K562 (cell line): ENCODE measurements around the gene ATP5PD. TPM values are rescaled to one million over a fixed set of nuclear protein-coding genes. Genes with fewer than 3 reads are reported as not detected.
A peak's percentile ranks its signal among the peaks of the same experiment; 100 is the strongest.

Experiments used
- ARID1B ChIP-seq: fragments of 450-650 bp; IDR thresholded peaks from 2 replicates; pipeline ENCODE4 v1.6.1; 2016; ENCODE audit warnings: antibody characterized with exemption, mild to moderate bottlenecking, inconsistent platforms
- HNRNPH1 ChIP-seq: fragments of 200-400 bp; formaldehyde crosslinking; optimal IDR thresholded peaks from 2 replicates; pipeline ENCODE3; 2017; ENCODE audit warnings: low read depth, mild to moderate bottlenecking, low read length, moderate library complexity
- ILF3 ChIP-seq: fragments of 450-650 bp; IDR thresholded peaks from 2 replicates; pipeline ENCODE4 v1.6.1; 2018; ENCODE audit warnings: antibody characterized with exemption, mild to moderate bottlenecking, moderate library complexity, borderline replicate concordance
- NR2C1 ChIP-seq, 2 experiments: fragments of 450-650 bp; IDR thresholded peaks; 2 replicates each; pipeline ENCODE4 v1.6.1; 2017; ENCODE audit warnings: mild to moderate bottlenecking in 2 of 2, antibody characterized with exemption in 1 of 2, inconsistent platforms in 1 of 2, missing compliant biosample characterization in 1 of 2, missing genetic modification characterization in 1 of 2
- PHF8 ChIP-seq: fragments of 200-600 bp; sonication (generic); IDR thresholded peaks from 2 replicates; pipeline ENCODE4 v1.6.1; 2012; ENCODE audit warnings: mixed run types, mild to moderate bottlenecking, inconsistent platforms, low read length, moderate library complexity, borderline replicate concordance
- PML ChIP-seq: IDR thresholded peaks from 2 replicates; pipeline ENCODE4 v1.6.1; 2012; ENCODE audit warnings: low read length, inconsistent platforms
- RBBP5 ChIP-seq: fragments of 200-600 bp; sonication (generic); IDR thresholded peaks from 2 replicates; pipeline ENCODE4 v1.6.1; 2012; ENCODE audit warnings: borderline replicate concordance, mild to moderate bottlenecking, low read length, control low read depth, inconsistent platforms; ENCODE audit not compliant: insufficient read depth, poor library complexity, severe bottlenecking
- TARDBP ChIP-seq: fragments of 450-650 bp; IDR thresholded peaks from 2 replicates; pipeline ENCODE4 v1.6.1; 2016
- TRIM28 ChIP-seq: fragments of 450-650 bp; IDR thresholded peaks from 2 replicates; pipeline ENCODE4 v1.6.1; 2017
- ZNF174 ChIP-seq: fragments of 250-450 bp; sonication (Bioruptor Pico); IDR thresholded peaks from 2 replicates; pipeline ENCODE4 v1.4.0; 2020; ENCODE audit warnings: mild to moderate bottlenecking
- ZNF589 ChIP-seq: fragments of 200-800 bp; sonication (Bioruptor generic); IDR thresholded peaks from 2 replicates; pipeline ENCODE4 v1.6.1; 2016; ENCODE audit warnings: low read depth, missing genetic modification characterization, missing compliant biosample characterization
- ZNF766 ChIP-seq: fragments of 200-800 bp; sonication (Bioruptor generic); conservative IDR thresholded peaks from 2 replicates; pipeline ENCODE4 v1.6.1; 2016; ENCODE audit warnings: missing genetic modification characterization, missing compliant biosample characterization
- ZNF780A ChIP-seq: fragments of 250-450 bp; sonication (Bioruptor Pico); IDR thresholded peaks from 2 replicates; pipeline ENCODE4 v1.5.0; 2021; ENCODE audit warnings: mild to moderate bottlenecking
- polyA plus RNA-seq, 8 experiments: library from polyadenylated mRNA; depleted of rRNA in 4 of 8; stranded (reverse) in 5 of 8; unstranded in 3 of 8; fragments of >200 nt; fragmentation: Nextera tagmentation in 2 of 8; fragmentation: Illumina TruSeq in 1 of 8; extraction: Ambion mirVana in 2 of 8; extraction: Trizol in 1 of 8; gene quantifications; 2 replicates each; pipeline versions ENCODE4 v1.2.1 to v1.2.3, GENCODE V29; 2011 to 2014; ENCODE audit warnings: inconsistent platforms in 1 of 8, missing spikeins in 1 of 8
- total RNA-seq, 7 experiments: library from RNA; depleted of rRNA in 6 of 7; stranded (reverse); fragments of >200 nt in 6 of 7; fragmentation: Illumina TruSeq in 2 of 7; extraction: Trizol in 2 of 7; gene quantifications; 2 replicates each; pipeline versions ENCODE4 v1.2.1 to v1.2.3, GENCODE V29; 2011 to 2021; ENCODE audit warnings: low replicate concordance in 1 of 7
- TF ChIP-seq, protein P1 (sequence below): sonication (generic); formaldehyde crosslinking; IDR thresholded peaks from 2 replicates; pipeline ENCODE4 v1.8.0; 2022; ENCODE audit warnings: mild to moderate bottlenecking, missing genetic modification reagents
- TF ChIP-seq, protein P2 (sequence below): fragments of 450-650 bp; formaldehyde crosslinking; IDR thresholded peaks from 2 replicates; pipeline ENCODE4 v1.4.0; 2022; ENCODE audit warnings: missing genetic modification characterization
- TF ChIP-seq, protein P3 (sequence below), 2 experiments: fragments of 450-650 bp; IDR thresholded peaks; 2 replicates each; pipeline ENCODE4 v1.6.1; 2018; ENCODE audit warnings: mild to moderate bottlenecking in 2 of 2, low read depth in 1 of 2; ENCODE audit not compliant: partially characterized antibody in 2 of 2

The ATP5PD gene
- total and polyA plus RNA-seq, 9 of the 15 experiments (the other 6 are each of a cell fraction or from before 2014, with no cell fraction given) = 271 to 828 (median 432) TPM

DNA sequence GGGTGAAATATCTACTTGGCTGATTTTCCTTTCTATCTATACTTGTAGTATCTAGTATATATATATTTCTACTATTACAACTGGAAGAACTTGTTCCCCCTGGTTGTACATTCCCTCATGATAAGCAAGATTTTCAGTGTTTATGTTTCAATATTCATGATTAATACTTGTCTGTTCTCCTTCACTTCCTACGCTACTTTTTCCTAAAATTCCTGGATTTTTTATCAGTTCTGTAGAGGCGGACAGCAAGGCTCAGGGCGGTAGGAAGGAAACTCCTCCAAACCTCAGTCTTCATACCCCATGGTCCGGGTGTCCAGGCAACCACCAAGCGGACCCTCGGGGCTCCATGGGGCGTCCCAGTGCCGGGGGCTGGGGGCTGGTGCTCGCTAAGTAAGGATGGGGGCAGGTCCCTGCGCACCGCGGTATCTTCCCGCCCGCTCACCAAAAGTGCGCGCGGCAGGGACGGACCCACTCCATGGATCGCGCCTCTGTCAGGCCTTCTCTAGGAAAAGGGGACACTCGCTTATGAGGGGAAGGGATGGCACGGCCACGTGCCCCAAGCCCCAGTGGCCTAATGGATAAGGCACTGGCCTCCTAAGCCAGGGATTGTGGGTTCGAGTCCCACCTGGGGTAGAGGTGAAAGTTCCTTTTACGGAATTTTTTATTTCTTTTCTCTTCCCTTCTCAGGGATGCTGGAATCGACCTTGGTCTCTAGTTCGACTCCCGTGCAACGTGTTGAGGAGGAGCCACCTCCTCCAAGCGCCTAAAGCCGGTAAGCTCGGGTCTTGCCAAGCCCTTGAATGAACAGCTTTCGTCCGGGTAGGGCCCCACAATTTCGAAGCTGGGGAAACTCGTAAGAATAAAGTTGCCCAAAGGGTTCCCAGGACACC, 13.2 kb downstream of the ATP5PD start (continued):
- TF ChIP-seq ARID1B (peak; percentile 10; the same call in 1 of the 2 replicates), PHF8 (peak; percentile 20; the same call in 1 of the 2 replicates), TRIM28 (no peak; the same call in 1 of the 2 replicates), ZNF174 (no peak), HNRNPH1 (no peak), ZNF589 (no peak), TARDBP (peak; percentile 51; the same call in 1 of the 2 replicates), NR2C1 (IDR thresholded peaks at IDR 0.05) (peak; percentile 42; the same call in 1 of the 2 replicates), NR2C1 (tag; IDR thresholded peaks at IDR 0.05) (peak; percentile 48; the same call in 1 of the 2 replicates), ZNF766 (no peak), RBBP5 (peak; percentile 90), ZNF780A (CRISPR knock-in tag) (no peak), ILF3 (peak; percentile 80; the same call in 1 of the 2 replicates), PML (0 out of 2 replicates have a peak, but pooled peaks have one; percentile 38)
- TF ChIP-seq, protein P1, sequence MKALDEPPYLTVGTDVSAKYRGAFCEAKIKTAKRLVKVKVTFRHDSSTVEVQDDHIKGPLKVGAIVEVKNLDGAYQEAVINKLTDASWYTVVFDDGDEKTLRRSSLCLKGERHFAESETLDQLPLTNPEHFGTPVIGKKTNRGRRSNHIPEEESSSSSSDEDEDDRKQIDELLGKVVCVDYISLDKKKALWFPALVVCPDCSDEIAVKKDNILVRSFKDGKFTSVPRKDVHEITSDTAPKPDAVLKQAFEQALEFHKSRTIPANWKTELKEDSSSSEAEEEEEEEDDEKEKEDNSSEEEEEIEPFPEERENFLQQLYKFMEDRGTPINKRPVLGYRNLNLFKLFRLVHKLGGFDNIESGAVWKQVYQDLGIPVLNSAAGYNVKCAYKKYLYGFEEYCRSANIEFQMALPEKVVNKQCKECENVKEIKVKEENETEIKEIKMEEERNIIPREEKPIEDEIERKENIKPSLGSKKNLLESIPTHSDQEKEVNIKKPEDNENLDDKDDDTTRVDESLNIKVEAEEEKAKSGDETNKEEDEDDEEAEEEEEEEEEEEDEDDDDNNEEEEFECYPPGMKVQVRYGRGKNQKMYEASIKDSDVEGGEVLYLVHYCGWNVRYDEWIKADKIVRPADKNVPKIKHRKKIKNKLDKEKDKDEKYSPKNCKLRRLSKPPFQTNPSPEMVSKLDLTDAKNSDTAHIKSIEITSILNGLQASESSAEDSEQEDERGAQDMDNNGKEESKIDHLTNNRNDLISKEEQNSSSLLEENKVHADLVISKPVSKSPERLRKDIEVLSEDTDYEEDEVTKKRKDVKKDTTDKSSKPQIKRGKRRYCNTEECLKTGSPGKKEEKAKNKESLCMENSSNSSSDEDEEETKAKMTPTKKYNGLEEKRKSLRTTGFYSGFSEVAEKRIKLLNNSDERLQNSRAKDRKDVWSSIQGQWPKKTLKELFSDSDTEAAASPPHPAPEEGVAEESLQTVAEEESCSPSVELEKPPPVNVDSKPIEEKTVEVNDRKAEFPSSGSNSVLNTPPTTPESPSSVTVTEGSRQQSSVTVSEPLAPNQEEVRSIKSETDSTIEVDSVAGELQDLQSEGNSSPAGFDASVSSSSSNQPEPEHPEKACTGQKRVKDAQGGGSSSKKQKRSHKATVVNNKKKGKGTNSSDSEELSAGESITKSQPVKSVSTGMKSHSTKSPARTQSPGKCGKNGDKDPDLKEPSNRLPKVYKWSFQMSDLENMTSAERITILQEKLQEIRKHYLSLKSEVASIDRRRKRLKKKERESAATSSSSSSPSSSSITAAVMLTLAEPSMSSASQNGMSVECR (CRISPR knock-in tag) = no peak
- TF ChIP-seq, protein P2, sequence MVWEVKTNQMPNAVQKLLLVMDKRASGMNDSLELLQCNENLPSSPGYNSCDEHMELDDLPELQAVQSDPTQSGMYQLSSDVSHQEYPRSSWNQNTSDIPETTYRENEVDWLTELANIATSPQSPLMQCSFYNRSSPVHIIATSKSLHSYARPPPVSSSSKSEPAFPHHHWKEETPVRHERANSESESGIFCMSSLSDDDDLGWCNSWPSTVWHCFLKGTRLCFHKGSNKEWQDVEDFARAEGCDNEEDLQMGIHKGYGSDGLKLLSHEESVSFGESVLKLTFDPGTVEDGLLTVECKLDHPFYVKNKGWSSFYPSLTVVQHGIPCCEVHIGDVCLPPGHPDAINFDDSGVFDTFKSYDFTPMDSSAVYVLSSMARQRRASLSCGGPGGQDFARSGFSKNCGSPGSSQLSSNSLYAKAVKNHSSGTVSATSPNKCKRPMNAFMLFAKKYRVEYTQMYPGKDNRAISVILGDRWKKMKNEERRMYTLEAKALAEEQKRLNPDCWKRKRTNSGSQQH (CRISPR knock-in tag) = no peak
- TF ChIP-seq, protein P3, sequence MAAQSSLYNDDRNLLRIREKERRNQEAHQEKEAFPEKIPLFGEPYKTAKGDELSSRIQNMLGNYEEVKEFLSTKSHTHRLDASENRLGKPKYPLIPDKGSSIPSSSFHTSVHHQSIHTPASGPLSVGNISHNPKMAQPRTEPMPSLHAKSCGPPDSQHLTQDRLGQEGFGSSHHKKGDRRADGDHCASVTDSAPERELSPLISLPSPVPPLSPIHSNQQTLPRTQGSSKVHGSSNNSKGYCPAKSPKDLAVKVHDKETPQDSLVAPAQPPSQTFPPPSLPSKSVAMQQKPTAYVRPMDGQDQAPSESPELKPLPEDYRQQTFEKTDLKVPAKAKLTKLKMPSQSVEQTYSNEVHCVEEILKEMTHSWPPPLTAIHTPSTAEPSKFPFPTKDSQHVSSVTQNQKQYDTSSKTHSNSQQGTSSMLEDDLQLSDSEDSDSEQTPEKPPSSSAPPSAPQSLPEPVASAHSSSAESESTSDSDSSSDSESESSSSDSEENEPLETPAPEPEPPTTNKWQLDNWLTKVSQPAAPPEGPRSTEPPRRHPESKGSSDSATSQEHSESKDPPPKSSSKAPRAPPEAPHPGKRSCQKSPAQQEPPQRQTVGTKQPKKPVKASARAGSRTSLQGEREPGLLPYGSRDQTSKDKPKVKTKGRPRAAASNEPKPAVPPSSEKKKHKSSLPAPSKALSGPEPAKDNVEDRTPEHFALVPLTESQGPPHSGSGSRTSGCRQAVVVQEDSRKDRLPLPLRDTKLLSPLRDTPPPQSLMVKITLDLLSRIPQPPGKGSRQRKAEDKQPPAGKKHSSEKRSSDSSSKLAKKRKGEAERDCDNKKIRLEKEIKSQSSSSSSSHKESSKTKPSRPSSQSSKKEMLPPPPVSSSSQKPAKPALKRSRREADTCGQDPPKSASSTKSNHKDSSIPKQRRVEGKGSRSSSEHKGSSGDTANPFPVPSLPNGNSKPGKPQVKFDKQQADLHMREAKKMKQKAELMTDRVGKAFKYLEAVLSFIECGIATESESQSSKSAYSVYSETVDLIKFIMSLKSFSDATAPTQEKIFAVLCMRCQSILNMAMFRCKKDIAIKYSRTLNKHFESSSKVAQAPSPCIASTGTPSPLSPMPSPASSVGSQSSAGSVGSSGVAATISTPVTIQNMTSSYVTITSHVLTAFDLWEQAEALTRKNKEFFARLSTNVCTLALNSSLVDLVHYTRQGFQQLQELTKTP (IDR thresholded peaks at IDR 0.05; ENCODE audit: low read depth in 1 of 2, partially characterized antibody in 2 of 2) = peak in 1 of 2 experiments; percentile 80
